Muscle layer of duodenum (tissue), 2 donors: Measurements from ENCODE around the gene ITPKB.

Experiments
- H3K27ac ChIP-seq: one replicate; pipeline ENCODE4 v1.7.0; 2013; ENCODE audit warnings: mild to moderate bottlenecking, low read length
- H3K27me3 ChIP-seq: one replicate; pipeline ENCODE4 v1.7.0; 2013; ENCODE audit warnings: low read depth, mild to moderate bottlenecking, control low read depth, low read length
- H3K36me3 ChIP-seq, 2 donors: one replicate each; pipeline ENCODE4 v1.7.0; 2013; ENCODE audit warnings: low read length in 2 of 2, control low read depth in 1 of 2, mild to moderate bottlenecking in 1 of 2; ENCODE audit not compliant: insufficient read depth in 2 of 2, control insufficient read depth in 1 of 2
- H3K4me1 ChIP-seq, 2 donors: one replicate each; pipeline ENCODE4 v1.7.0; 2013; ENCODE audit warnings: low read length in 2 of 2, mild to moderate bottlenecking in 2 of 2, control low read depth in 1 of 2, moderate library complexity in 1 of 2; ENCODE audit not compliant: insufficient read depth in 2 of 2, control insufficient read depth in 1 of 2
- H3K4me3 ChIP-seq, 2 donors: one replicate each; pipeline ENCODE4 v1.7.0; 2013; ENCODE audit warnings: low read length in 2 of 2, low read depth in 1 of 2, mild to moderate bottlenecking in 1 of 2
- H3K9me3 ChIP-seq, 2 donors: one replicate each; pipeline ENCODE4 v1.7.0; 2013; ENCODE audit warnings: low read length in 2 of 2, control low read depth in 1 of 2, mild to moderate bottlenecking in 1 of 2; ENCODE audit not compliant: control insufficient read depth in 1 of 2
- donor health status: healthy.

Gene ITPKB

DNA sequence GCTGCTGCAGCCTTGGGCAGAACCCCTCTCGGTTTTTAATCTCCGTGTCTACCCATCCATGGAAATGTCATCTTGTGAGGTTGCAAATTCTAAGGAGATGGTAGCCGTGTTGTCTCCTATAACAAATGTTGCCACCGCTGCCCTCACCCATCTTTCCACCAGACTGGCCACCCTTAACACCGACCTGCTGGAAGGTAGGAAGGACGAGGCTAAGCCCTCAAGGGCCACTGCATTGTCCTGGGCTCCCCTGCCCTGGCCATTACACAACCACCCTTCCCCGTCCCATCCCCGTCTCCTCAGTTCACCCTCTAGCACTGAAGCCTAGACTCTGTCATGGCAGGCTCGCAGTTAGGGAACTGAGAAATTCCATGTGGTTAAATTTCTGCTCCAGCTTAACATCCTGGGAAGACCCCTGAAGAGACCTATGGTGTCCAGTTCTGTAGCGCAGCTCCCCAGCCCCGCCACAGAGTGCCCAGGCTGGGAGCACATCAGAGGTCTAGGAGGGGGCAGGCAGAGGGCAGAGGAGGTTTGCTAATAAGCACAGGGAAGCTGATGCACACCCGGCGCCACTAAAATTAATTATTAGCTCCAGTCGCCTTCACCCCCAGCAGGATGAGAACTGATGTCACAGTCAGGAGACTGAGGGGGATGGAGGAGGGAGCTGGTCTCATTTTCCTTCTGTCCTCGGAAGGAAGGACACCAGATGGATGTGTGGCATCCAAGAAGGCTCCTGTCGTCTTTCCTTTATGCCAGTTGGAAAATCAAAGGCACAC lies 152.2 kb downstream of the ITPKB start:
- no peak overlapping the region for H3K4me3 ChIP-seq
- H3K36me3 ChIP-seq = no peaks in the 10 kb centered on the region
- H3K27ac ChIP-seq = no peak overlapping the region
- H3K4me1 ChIP-seq = no peaks in the 10 kb centered on the region
- no peaks in the 10 kb centered on the region for H3K27me3 ChIP-seq
- H3K9me3 ChIP-seq = no peaks in the 10 kb centered on the region

GRCh38 chr1:226586116-226586515 lies 153.0 kb downstream of the ITPKB start:
- Histone ChIP-seq H3K27ac (no peak overlapping the region), H3K4me3 (no peak overlapping the region), H3K4me1 (no peaks in the 10 kb centered on the region), H3K9me3 (no peaks in the 10 kb centered on the region), H3K27me3 (no peaks in the 10 kb centered on the region), H3K36me3 (no peaks in the 10 kb centered on the region)

DNA sequence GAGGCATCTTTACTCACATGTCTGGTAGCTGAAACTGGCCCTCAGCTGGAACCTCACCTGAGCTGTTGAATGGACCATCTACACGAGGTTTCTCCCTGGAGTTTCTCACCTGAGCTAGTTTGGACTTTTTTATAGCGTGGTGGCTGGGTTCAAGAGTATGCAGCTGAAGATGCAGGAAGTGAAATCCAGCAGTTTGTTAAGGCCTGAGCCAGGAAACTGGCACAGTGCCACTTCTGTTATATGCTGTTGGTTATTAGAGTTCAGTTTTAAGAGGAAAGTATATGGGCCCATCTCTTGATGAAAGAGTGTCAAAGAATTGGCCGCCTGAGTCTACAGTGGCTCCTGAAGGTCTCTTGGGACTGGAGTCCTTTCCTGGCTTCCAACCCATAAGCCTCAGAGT lies 154.9 kb downstream of the ITPKB start:
- Histone ChIP-seq H3K9me3 (no peaks in the 10 kb centered on the region), H3K4me1 (no peaks in the 10 kb centered on the region), H3K36me3 (no peaks in the 10 kb centered on the region), H3K27ac (no peak overlapping the region), H3K27me3 (no peaks in the 10 kb centered on the region), H3K4me3 (no peak overlapping the region)

- Histone ChIP-seq H3K9me3 (no peaks in the 10 kb centered on the region), H3K36me3 (no peaks in the 10 kb centered on the region), H3K27ac (no peak overlapping the region), H3K4me1 (no peaks in the 10 kb centered on the region), H3K4me3 (no peak overlapping the region), H3K27me3 (no peaks in the 10 kb centered on the region)
Measured at GRCh38 chr1:226582966-226583365, 156.1 kb downstream of the ITPKB start.
